Brain microvascular endothelial cell (primary cell): ENCODE data around the gene HABP4.

Source experiments
- DNase-seq: peaks from one replicate; pipeline ENCODE4 v3.0.0-alpha.2; 2020
- H3K27ac ChIP-seq: fragments of 250-450 bp; sonication (Bioruptor Pico); 2 replicates; pipeline ENCODE4 v1.5.1; 2020; ENCODE audit warnings: mild to moderate bottlenecking, moderate library complexity
- H3K27me3 ChIP-seq: fragments of 250-450 bp; sonication (Bioruptor Pico); replicated peaks from 2 replicates; pipeline ENCODE4 v1.5.1; 2020; ENCODE audit warnings: mild to moderate bottlenecking
- H3K36me3 ChIP-seq: fragments of 250-450 bp; sonication (Bioruptor Pico); replicated peaks from 2 replicates; pipeline ENCODE4 v1.5.1; 2020; ENCODE audit warnings: mild to moderate bottlenecking
- H3K4me3 ChIP-seq: 2 replicates; pipeline ENCODE4 v1.5.1; 2011; ENCODE audit warnings: low read depth, mild to moderate bottlenecking, control low read depth, low read length, moderate library complexity
- CTCF ChIP-seq: IDR thresholded peaks from 2 replicates; pipeline ENCODE4 v1.5.1; 2011; ENCODE audit warnings: low read depth, mild to moderate bottlenecking, moderate library complexity, low read length, control low read depth, inconsistent platforms; ENCODE audit errors: missing control alignments
- in situ Hi-C: cut with HindIII; loops from 2 replicates; pipeline ENCODE4 v1.10.0; 2017; ENCODE audit warnings: low sequenced_read_pairs, low pct_ligation_motif_present

Gene HABP4

GRCh38 chr9:96449523-96449844 lies 485 bp upstream of the HABP4 start:
- Histone ChIP-seq H3K27me3 (no peaks in the 10 kb centered on the region), H3K27ac (no peak overlapping the region), H3K4me3 (peak overlapping the region; percentile 64), H3K36me3 (no peaks in the 10 kb centered on the region)
- no peak for TF ChIP-seq CTCF
- in situ Hi-C loops = no loop called here
- DNase-seq = no peak

- H3K27ac ChIP-seq = no peak overlapping the region
- no peak for TF ChIP-seq CTCF
- DNase-seq = peak; percentile 36
- H3K4me3 ChIP-seq = peak overlapping the region; percentile 73
- in situ Hi-C loops = no loop called here
- H3K36me3 ChIP-seq = no peaks in the 10 kb centered on the region
- H3K27me3 ChIP-seq = no peaks in the 10 kb centered on the region
Measured at GRCh38 chr9:96450613-96451528, 902 bp downstream of the HABP4 start.

GRCh38 chr9:96453625-96454024 lies 3.7 kb downstream of the HABP4 start:
- in situ Hi-C loops = no loop called here
- DNase-seq = peak; percentile 31
- Histone ChIP-seq H3K36me3 (no peaks in the 10 kb centered on the region), H3K27me3 (no peaks in the 10 kb centered on the region), H3K27ac (no peak overlapping the region), H3K4me3 (no peak overlapping the region)
- TF ChIP-seq CTCF = peak; percentile 75

GRCh38 chr9:96457266-96457665 lies 7.3 kb downstream of the HABP4 start:
- Histone ChIP-seq H3K27ac (no peak overlapping the region), H3K36me3 (no peaks in the 10 kb centered on the region), H3K4me3 (no peak overlapping the region), H3K27me3 (no peaks in the 10 kb centered on the region)
- in situ Hi-C loops = no loop called here
- no peak for TF ChIP-seq CTCF
- no peak for DNase-seq

- in situ Hi-C loops = no loop called here
- no peak for TF ChIP-seq CTCF
- no peaks in the 10 kb centered on the region for H3K36me3 ChIP-seq
- DNase-seq = no peak
- H3K27me3 ChIP-seq = no peaks in the 10 kb centered on the region
- H3K27ac ChIP-seq = no peak overlapping the region
- H3K4me3 ChIP-seq = no peak overlapping the region
Measured at GRCh38 chr9:96458226-96458625, 8.3 kb downstream of the HABP4 start.
